ENCODE measurements around the gene TTLL9.

Gene TTLL9

DNA sequence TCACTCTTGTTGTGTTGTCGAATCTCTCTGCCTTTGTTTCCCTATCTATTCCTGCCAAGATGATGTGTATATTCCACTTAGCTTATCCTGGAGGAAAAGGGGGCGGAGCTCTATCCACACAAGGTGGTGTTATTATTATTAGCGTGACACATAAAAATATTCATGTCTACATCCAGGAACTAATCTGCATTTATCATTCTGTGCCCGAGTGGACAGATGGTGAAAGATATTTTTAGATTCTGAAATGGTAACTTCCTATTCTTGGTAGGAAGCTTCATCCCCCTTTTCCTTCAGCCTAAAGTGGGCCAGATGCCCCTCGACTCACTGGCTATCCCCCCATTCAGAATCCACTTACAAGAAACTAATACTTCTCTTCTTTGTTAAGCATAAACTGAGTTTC, 99.6 kb downstream of the TTLL9 start:
- TF ChIP-seq POLR2A (IDR thresholded peaks at IDR 0.05; ENCODE audit: low read depth, low read length), result no peak
- no peak for TF ChIP-seq POLR2AphosphoS5 (IDR thresholded peaks at IDR 0.05; ENCODE audit: low read depth, low read length)
- no peak for TF ChIP-seq TAF1 (IDR thresholded peaks at IDR 0.05; ENCODE audit: borderline replicate concordance, low read depth, low read length)
- FAIRE-seq, result no peak

DNA sequence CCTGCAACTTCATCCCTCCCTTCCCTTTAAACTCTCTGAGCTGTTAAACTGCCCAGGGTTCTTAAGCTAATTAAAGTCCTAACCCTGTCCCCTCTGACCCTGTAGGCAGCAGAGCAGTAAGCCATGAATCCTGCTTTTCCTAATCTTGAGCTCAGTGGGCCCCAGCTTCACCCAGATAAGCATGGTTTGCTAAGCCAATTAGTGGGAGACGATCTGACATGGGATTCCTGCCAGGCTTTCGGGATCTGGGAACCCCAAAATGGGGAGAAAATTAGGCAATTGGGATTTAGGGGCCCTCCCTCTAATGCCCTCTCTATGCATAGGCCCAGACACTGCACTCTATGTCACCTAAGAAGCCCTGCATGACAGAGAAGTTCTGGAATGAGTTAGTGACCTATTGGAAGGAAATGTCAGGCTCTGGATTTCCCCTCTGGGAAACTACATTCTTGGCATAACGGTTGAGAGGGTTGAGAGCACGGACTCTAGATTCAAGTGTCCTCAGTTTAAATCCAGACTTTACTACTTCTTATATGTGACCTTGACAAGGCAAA, 102.1 kb downstream of the TTLL9 start:
- no peak for DNase-seq (ENCODE audit: insufficient read length)
- no peak for FAIRE-seq
- TF ChIP-seq POLR2AphosphoS5 (IDR thresholded peaks at IDR 0.05; ENCODE audit: low read depth, low read length), result no peak
- TF ChIP-seq TAF1 (IDR thresholded peaks at IDR 0.05; ENCODE audit: borderline replicate concordance, low read depth, low read length), result no peak
- no peak for TF ChIP-seq POLR2A (IDR thresholded peaks at IDR 0.05; ENCODE audit: low read depth, low read length)

More for the DNA sequence above, 99.6 kb downstream of the TTLL9 start:
- no peak for DNase-seq (ENCODE audit: insufficient read length)

DNA sequence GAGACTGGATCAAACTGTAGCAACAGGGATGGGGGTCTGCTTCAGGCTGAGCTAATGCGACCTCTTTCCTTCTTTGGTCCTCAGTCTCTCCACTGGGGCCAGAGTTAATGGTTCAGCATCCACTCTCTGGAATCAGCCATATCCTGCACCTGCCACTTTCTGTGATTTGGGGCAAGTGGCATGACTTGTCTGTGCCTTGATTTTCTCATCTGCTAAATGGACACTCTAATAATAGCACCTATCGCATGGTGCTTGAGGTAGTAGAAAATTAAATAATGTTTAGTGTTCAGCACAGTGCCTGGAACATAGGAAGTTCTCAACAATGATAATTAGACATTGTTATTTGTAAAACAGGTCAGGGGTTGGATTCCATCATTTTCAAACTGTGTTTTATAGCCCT, 103.9 kb downstream of the TTLL9 start:
- no peak for FAIRE-seq
- TF ChIP-seq POLR2AphosphoS5 (IDR thresholded peaks at IDR 0.05; ENCODE audit: low read depth, low read length), result no peak
- no peak for TF ChIP-seq POLR2A (IDR thresholded peaks at IDR 0.05; ENCODE audit: low read depth, low read length)
- TF ChIP-seq TAF1 (IDR thresholded peaks at IDR 0.05; ENCODE audit: borderline replicate concordance, low read depth, low read length), result no peak

DNA sequence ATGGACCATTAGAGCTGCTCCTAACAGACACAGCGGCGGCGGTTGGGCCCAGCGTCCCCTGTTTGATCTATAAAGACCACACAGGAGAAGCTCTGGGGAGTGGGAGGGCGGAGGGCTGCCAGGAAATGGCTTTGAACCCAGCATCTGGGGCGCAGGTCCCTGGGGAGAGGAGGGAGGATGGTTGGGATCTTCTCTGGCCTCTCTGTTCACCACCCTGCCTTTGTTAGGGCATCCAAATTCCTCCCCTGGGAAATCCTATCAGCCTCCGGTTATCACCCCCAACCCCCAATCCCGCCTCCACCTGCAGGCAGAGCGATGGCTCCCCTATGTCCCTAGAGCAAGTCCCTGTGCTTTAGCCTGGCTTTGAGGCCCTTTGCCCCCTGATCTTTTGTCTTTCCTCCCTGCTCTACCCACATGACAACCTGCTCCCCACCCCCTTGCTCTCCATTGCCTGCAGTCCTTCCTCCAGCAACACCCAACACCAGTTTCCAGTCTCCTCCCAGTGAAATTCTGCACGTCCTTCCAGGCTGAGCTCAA, 104.6 kb downstream of the TTLL9 start:
- DNase-seq (ENCODE audit: insufficient read length), result no peak

More for the DNA sequence above, 103.9 kb downstream of the TTLL9 start:
- DNase-seq (ENCODE audit: insufficient read length), result no peak

DNA sequence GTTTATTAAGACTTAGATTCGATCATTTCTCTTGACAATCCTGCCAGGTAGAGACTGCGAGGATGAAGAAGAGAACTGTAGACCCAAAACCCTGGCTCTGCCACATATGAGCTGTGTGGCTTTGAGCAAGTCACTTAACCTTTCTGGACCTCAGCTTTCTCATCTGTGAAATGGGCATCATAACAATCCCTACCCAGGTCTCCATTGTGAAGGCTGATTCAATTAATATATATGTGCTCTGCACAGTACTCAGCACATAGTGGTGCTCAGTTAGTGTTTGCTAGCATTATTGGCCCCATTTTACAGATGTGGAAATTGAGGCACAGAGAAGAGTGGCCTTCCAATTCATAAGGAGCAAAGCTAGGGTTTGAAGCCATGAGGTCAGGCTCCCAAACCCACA, 105.4 kb downstream of the TTLL9 start:
- no peak for DNase-seq (ENCODE audit: insufficient read length)
- TF ChIP-seq TAF1 (IDR thresholded peaks at IDR 0.05; ENCODE audit: borderline replicate concordance, low read depth, low read length) (no peak), POLR2A (IDR thresholded peaks at IDR 0.05; ENCODE audit: low read depth, low read length) (no peak), POLR2AphosphoS5 (IDR thresholded peaks at IDR 0.05; ENCODE audit: low read depth, low read length) (no peak)
- no peak for FAIRE-seq

More for the DNA sequence above, 104.6 kb downstream of the TTLL9 start:
- TF ChIP-seq TAF1 (IDR thresholded peaks at IDR 0.05; ENCODE audit: borderline replicate concordance, low read depth, low read length), result no peak
- no peak for TF ChIP-seq POLR2A (IDR thresholded peaks at IDR 0.05; ENCODE audit: low read depth, low read length)
- no peak for TF ChIP-seq POLR2AphosphoS5 (IDR thresholded peaks at IDR 0.05; ENCODE audit: low read depth, low read length)
- no peak for FAIRE-seq

DNA sequence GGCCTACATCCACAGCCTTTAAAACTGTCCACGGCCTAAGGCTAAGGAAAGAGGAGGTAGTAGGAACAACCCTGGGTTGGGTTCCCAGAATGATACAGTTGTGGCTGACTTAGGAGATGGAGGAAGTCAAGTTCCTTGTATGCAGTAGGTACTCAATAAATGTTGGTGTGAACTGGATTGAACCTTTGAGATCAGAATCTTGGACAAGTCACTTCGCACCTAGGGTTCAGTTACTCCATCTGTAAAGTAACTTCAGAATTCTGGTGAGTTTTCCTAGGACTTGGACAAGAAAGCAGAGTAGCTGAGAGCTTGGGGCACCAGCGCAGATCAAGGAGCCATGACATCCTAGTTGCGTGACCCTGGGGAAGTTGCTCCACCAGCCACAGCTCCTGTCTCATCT, 106.6 kb downstream of the TTLL9 start:
- DNase-seq (ENCODE audit: insufficient read length), result no peak
- FAIRE-seq, result no peak
- no peak for TF ChIP-seq POLR2A (IDR thresholded peaks at IDR 0.05; ENCODE audit: low read depth, low read length)
- no peak for TF ChIP-seq POLR2AphosphoS5 (IDR thresholded peaks at IDR 0.05; ENCODE audit: low read depth, low read length)
- TF ChIP-seq TAF1 (IDR thresholded peaks at IDR 0.05; ENCODE audit: borderline replicate concordance, low read depth, low read length), result no peak

DNA sequence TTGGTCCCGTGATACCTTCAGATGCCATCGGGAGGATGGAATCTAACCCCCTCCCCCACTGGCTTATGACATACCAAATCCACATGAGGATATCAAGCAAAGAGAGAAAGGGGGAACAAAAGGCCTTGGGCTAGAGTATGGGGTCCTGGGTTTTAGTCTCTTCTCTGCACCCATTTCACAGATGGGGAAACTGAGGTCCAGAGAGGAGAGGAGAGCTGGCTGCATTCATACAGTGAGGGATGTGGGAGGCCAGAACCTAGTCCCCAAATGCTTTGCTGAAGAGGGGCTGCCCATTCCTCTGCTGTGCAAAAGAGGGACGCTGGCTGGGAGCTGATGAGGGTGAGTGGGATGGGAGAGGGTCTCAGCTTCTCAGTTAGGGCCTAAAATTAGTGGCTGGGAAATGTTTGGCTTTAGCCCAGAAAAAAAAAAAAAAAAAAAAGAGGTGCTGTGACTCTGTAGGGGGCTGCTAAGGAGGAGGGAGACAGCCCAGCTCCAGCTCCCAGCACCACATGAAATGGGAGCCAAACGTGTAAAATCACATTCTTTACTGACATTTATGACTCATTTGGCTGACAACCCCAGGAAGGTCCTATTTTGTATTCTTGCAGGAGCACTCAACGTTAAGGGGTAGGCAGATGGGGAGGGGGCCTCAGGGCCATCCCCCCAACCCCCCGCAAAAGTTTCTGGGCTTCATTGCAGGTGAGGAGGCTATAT, 109.4 kb downstream of the TTLL9 start:
- FAIRE-seq (no peak), DNase-seq (ENCODE audit: insufficient read length) (no peak)
- no peak for TF ChIP-seq POLR2AphosphoS5 (IDR thresholded peaks at IDR 0.05; ENCODE audit: low read depth, low read length)
- no peak for TF ChIP-seq TAF1 (IDR thresholded peaks at IDR 0.05; ENCODE audit: borderline replicate concordance, low read depth, low read length)
- no peak for TF ChIP-seq POLR2A (IDR thresholded peaks at IDR 0.05; ENCODE audit: low read depth, low read length)

DNA sequence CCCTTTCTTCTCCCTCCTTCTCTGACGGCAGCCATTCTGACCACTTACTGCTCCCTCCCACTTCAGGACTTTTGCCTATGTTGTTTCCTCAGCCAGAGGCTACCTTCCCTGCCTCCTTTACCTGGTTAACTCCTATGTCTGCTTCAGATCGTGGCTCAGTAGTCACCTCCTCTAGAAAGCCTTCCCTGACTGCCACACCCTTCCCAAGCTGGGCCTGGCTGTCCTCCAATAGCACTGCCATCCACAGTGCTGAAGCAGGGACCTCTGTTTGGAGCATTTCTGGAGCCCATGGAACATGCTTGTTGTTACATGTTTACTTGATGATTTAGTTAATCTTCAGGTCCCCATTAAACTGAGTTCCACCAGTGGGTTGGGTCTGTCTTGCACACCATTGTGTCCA, 111.3 kb downstream of the TTLL9 start:
- no peak for DNase-seq (ENCODE audit: insufficient read length)
- no peak for FAIRE-seq
- TF ChIP-seq TAF1 (IDR thresholded peaks at IDR 0.05; ENCODE audit: borderline replicate concordance, low read depth, low read length), result no peak

DNA sequence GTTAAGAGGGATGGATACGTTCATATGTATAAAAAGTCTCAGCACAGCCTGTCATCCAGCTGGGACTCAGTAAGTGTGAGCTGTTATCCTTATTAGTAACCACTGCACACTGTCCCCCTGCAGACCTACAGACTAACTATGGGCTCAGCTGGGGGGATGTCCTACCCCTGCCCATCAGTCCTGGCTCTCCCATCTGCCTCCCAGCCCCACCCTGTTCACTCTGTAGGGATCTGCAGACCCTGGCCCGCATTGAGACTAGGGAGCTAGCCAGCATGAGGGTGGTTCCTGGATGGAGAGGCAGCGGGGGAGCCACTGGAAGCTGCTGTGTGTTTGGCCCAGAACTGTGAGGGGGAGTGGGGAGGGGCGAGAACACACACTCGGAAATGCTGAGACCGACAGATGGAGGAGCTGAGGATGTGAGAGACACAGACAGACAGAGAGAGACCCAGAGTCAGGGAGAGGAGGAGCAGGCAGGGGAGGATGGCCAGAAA, 114.6 kb downstream of the TTLL9 start:
- FAIRE-seq, result no peak
- TF ChIP-seq POLR2A (IDR thresholded peaks at IDR 0.05; ENCODE audit: low read depth, low read length) (no peak), POLR2AphosphoS5 (IDR thresholded peaks at IDR 0.05; ENCODE audit: low read depth, low read length) (no peak), TAF1 (IDR thresholded peaks at IDR 0.05; ENCODE audit: borderline replicate concordance, low read depth, low read length) (no peak)

DNA sequence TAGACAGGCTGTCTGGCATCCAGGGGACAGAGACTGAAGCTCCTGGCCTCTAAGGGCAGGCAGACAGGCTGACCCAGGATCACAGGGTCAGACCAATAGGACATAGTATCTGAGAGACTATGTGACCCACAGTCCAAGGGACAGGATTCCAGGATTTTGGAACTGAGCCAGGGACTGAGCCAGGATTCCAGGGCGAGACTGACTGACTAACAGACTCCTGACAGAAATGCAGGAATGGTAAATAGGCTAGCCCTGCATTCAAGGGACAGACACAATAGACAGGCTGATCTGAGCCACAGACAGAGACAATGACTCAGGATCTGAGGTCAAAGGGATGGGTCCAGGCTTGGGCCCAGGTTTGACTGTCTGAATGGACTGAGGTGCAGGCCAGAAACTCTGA, 117.3 kb downstream of the TTLL9 start:
- no peak for FAIRE-seq
- no peak for DNase-seq (ENCODE audit: insufficient read length)
- TF ChIP-seq POLR2A (IDR thresholded peaks at IDR 0.05; ENCODE audit: low read depth, low read length) (no peak), TAF1 (IDR thresholded peaks at IDR 0.05; ENCODE audit: borderline replicate concordance, low read depth, low read length) (no peak), POLR2AphosphoS5 (IDR thresholded peaks at IDR 0.05; ENCODE audit: low read depth, low read length) (no peak)

More for the DNA sequence above, 114.6 kb downstream of the TTLL9 start:
- no peak for DNase-seq (ENCODE audit: insufficient read length)

DNA sequence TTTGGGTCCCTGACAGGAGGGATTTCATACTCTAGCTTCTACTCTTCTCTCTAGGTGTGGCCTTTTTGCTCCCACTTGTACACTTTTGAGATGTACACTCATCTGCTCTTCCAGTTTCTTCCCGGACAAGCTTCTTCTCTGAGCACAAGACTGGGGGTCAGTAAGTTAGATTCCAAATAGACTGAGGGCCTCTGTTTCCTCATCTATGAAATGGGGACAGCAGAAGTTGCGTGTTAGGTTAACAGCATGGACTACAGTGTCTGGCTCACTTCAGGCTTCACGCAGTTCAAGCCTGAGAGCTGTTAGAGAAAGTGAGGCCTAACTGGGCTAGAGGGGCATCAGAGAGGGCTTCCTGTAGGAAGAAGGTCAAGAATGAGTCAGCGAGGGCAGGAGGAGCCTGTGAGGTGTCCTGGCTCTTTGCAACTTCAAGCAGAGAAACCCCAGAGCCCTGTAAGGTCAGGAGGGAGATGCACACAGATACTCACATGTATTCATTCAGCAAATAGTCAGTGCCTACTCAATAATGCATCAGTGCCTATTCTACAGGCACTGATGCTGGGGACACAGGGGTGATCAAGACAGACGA, 118.1 kb downstream of the TTLL9 start:
- FAIRE-seq (no peak), DNase-seq (ENCODE audit: insufficient read length) (no peak)
- no peak for TF ChIP-seq TAF1 (IDR thresholded peaks at IDR 0.05; ENCODE audit: borderline replicate concordance, low read depth, low read length)
- no peak for TF ChIP-seq POLR2AphosphoS5 (IDR thresholded peaks at IDR 0.05; ENCODE audit: low read depth, low read length)

Data from GM12892 (cell line).